HepG2 (cell line): Measurements from ENCODE around the gene NUP62. TPM values are rescaled to one million over a fixed set of nuclear protein-coding genes. Genes with fewer than 3 reads are reported as not detected.

Experiments
- BRF2 ChIP-seq: sonication (generic); formaldehyde crosslinking; IDR thresholded peaks from 2 replicates; pipeline ENCODE4 v1.8.1; 2022; ENCODE audit warnings: mild to moderate bottlenecking, missing genetic modification reagents
- HIVEP1 ChIP-seq: sonication (generic); formaldehyde crosslinking; IDR thresholded peaks from 2 replicates; pipeline ENCODE4 v1.4.0; 2020; ENCODE audit warnings: mild to moderate bottlenecking, missing genetic modification reagents
- HMG20A ChIP-seq: IDR thresholded peaks from 2 replicates; pipeline ENCODE4 v1.6.1; 2016; ENCODE audit warnings: borderline replicate concordance
- KDM2A ChIP-seq: sonication (generic); formaldehyde crosslinking; IDR thresholded peaks from 2 replicates; pipeline ENCODE4 v1.4.0; 2020; ENCODE audit warnings: low read depth, missing genetic modification reagents, borderline replicate concordance
- KLF11 ChIP-seq: IDR thresholded peaks from 2 replicates; pipeline ENCODE4 v1.6.1; 2016; ENCODE audit warnings: missing compliant biosample characterization
- ZIK1 ChIP-seq: sonication (generic); formaldehyde crosslinking; IDR thresholded peaks from 2 replicates; pipeline ENCODE4 v1.5.0; 2020; ENCODE audit warnings: mild to moderate bottlenecking, low read depth, missing genetic modification reagents, borderline replicate concordance
- ZKSCAN1 ChIP-seq: fragments of 150-350 bp; IDR thresholded peaks from 2 replicates; pipeline ENCODE4 v1.6.1; 2014; ENCODE audit warnings: low read length
- ZNF33A ChIP-seq: sonication (generic); formaldehyde crosslinking; IDR thresholded peaks from 2 replicates; pipeline ENCODE4 v1.5.1; 2020; ENCODE audit warnings: missing genetic modification reagents, mild to moderate bottlenecking, moderate library complexity, borderline replicate concordance
- ZNF605 ChIP-seq: sonication (generic); formaldehyde crosslinking; IDR thresholded peaks from 2 replicates; pipeline ENCODE4 v1.8.0; 2022; ENCODE audit warnings: mild to moderate bottlenecking, missing genetic modification reagents
- polyA plus RNA-seq, 8 experiments: library from polyadenylated mRNA; depleted of rRNA in 3 of 8; stranded (reverse) in 7 of 8; unstranded in 1 of 8; fragments of >200 nt; fragmentation: Illumina TruSeq in 4 of 8; extraction: Trizol in 4 of 8; gene quantifications; 2 replicates each; pipeline versions ENCODE4 v1.2.1 to v1.2.3, GENCODE V29; 2011 to 2016; ENCODE audit warnings: low read depth in 4 of 8, missing spikeins in 1 of 8, mixed read lengths in 1 of 8; ENCODE audit not compliant: insufficient read depth in 1 of 8
- total RNA-seq, 5 experiments: library from RNA; depleted of rRNA; stranded (reverse); fragments of >200 nt; fragmentation: Illumina TruSeq; extraction: Trizol; gene quantifications; 2 replicates each; pipeline ENCODE4 v1.2.3, GENCODE V29; 2016; ENCODE audit warnings: low read depth in 1 of 5
- TF ChIP-seq, protein P1 (sequence below): sonication (generic); formaldehyde crosslinking; IDR thresholded peaks from 2 replicates; pipeline ENCODE4 v1.4.0; 2020; ENCODE audit warnings: missing genetic modification reagents
- TF ChIP-seq, protein P2 (sequence below): sonication (generic); formaldehyde crosslinking; IDR thresholded peaks from 2 replicates; pipeline ENCODE4 v1.4.0; 2020; ENCODE audit warnings: missing genetic modification reagents
- TF ChIP-seq, protein P3 (sequence below): sonication (generic); formaldehyde crosslinking; conservative IDR thresholded peaks from 2 replicates; pipeline ENCODE4 v1.4.0; 2020; ENCODE audit warnings: missing genetic modification reagents
- TF ChIP-seq, protein P4 (sequence below): sonication (generic); formaldehyde crosslinking; conservative IDR thresholded peaks from 2 replicates; pipeline ENCODE4 v1.5.0; 2020; ENCODE audit warnings: missing genetic modification reagents

Gene NUP62
- total and polyA plus RNA-seq, 2 of the 13 experiments (the other 11 are each of a cell fraction or from before 2014, with no cell fraction given): 16.5 to 41.5 TPM

- no peak for TF ChIP-seq ZNF33A (CRISPR knock-in tag)
- TF ChIP-seq, protein P1, sequence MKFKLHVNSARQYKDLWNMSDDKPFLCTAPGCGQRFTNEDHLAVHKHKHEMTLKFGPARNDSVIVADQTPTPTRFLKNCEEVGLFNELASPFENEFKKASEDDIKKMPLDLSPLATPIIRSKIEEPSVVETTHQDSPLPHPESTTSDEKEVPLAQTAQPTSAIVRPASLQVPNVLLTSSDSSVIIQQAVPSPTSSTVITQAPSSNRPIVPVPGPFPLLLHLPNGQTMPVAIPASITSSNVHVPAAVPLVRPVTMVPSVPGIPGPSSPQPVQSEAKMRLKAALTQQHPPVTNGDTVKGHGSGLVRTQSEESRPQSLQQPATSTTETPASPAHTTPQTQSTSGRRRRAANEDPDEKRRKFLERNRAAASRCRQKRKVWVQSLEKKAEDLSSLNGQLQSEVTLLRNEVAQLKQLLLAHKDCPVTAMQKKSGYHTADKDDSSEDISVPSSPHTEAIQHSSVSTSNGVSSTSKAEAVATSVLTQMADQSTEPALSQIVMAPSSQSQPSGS: 0 out of 2 replicates have a peak, but pooled peaks have one; percentile 28
- 0 out of 2 replicates have a peak, but pooled peaks have one; percentile 54 for TF ChIP-seq ZIK1 (CRISPR knock-in tag)
- TF ChIP-seq HMG20A (CRISPR knock-in tag): no peak
- TF ChIP-seq KDM2A (CRISPR knock-in tag): peak; percentile 98
- TF ChIP-seq HIVEP1 (CRISPR knock-in tag): peak; percentile 79; the same call in 1 of the 2 replicates
- no peak for TF ChIP-seq BRF2 (CRISPR knock-in tag)
- TF ChIP-seq, protein P2, sequence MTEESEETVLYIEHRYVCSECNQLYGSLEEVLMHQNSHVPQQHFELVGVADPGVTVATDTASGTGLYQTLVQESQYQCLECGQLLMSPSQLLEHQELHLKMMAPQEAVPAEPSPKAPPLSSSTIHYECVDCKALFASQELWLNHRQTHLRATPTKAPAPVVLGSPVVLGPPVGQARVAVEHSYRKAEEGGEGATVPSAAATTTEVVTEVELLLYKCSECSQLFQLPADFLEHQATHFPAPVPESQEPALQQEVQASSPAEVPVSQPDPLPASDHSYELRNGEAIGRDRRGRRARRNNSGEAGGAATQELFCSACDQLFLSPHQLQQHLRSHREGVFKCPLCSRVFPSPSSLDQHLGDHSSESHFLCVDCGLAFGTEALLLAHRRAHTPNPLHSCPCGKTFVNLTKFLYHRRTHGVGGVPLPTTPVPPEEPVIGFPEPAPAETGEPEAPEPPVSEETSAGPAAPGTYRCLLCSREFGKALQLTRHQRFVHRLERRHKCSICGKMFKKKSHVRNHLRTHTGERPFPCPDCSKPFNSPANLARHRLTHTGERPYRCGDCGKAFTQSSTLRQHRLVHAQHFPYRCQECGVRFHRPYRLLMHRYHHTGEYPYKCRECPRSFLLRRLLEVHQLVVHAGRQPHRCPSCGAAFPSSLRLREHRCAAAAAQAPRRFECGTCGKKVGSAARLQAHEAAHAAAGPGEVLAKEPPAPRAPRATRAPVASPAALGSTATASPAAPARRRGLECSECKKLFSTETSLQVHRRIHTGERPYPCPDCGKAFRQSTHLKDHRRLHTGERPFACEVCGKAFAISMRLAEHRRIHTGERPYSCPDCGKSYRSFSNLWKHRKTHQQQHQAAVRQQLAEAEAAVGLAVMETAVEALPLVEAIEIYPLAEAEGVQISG (CRISPR knock-in tag): peak; percentile 42
- TF ChIP-seq ZKSCAN1: no peak
- TF ChIP-seq, protein P3, sequence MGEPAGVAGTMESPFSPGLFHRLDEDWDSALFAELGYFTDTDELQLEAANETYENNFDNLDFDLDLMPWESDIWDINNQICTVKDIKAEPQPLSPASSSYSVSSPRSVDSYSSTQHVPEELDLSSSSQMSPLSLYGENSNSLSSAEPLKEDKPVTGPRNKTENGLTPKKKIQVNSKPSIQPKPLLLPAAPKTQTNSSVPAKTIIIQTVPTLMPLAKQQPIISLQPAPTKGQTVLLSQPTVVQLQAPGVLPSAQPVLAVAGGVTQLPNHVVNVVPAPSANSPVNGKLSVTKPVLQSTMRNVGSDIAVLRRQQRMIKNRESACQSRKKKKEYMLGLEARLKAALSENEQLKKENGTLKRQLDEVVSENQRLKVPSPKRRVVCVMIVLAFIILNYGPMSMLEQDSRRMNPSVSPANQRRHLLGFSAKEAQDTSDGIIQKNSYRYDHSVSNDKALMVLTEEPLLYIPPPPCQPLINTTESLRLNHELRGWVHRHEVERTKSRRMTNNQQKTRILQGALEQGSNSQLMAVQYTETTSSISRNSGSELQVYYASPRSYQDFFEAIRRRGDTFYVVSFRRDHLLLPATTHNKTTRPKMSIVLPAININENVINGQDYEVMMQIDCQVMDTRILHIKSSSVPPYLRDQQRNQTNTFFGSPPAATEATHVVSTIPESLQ: no peak
- peak; percentile 33; the same call in 1 of the 2 replicates for TF ChIP-seq ZNF605 (CRISPR knock-in tag)
- TF ChIP-seq, protein P4, sequence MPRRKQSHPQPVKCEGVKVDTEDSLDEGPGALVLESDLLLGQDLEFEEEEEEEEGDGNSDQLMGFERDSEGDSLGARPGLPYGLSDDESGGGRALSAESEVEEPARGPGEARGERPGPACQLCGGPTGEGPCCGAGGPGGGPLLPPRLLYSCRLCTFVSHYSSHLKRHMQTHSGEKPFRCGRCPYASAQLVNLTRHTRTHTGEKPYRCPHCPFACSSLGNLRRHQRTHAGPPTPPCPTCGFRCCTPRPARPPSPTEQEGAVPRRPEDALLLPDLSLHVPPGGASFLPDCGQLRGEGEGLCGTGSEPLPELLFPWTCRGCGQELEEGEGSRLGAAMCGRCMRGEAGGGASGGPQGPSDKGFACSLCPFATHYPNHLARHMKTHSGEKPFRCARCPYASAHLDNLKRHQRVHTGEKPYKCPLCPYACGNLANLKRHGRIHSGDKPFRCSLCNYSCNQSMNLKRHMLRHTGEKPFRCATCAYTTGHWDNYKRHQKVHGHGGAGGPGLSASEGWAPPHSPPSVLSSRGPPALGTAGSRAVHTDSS: no peak
- 0 out of 2 replicates have a peak, but pooled peaks have one; percentile 27 for TF ChIP-seq KLF11 (CRISPR knock-in tag)
These were observed 59.6 kb downstream of the NUP62 start (continued) for GRCh38 chr19:49869484-49870308.
